Upper lobe of right lung (tissue), 1 donor: ENCODE results near the gene GOLM1. TPM values are rescaled to one million over a fixed set of nuclear protein-coding genes. Genes with fewer than 3 reads are reported as not detected.

Experiments
- ATAC-seq: fragments of 200-7000 bp; cut with Tn5 transposase; one replicate; pipeline ENCODE4 v1.9.1; 2020; ENCODE audit warnings: mild to moderate bottlenecking, moderate library complexity
- DNase-seq: peaks from one replicate; pipeline ENCODE4 v3.0.0-alpha.2; 2020
- H3K27ac ChIP-seq: fragments of 200-600 bp; one replicate; pipeline ENCODE4 v1.8.0; 2022
- H3K27me3 ChIP-seq: fragments of 200-600 bp; one replicate; pipeline ENCODE4 v1.8.0; 2022; ENCODE audit warnings: mild to moderate bottlenecking
- H3K36me3 ChIP-seq: fragments of 200-600 bp; one replicate; pipeline ENCODE4 v1.8.0; 2022
- H3K4me1 ChIP-seq: fragments of 200-600 bp; one replicate; pipeline ENCODE4 v1.8.0; 2022
- H3K4me3 ChIP-seq: fragments of 200-600 bp; one replicate; pipeline ENCODE4 v1.8.0; 2022; ENCODE audit warnings: mild to moderate bottlenecking
- H3K9me3 ChIP-seq: fragments of 200-600 bp; one replicate; pipeline ENCODE4 v1.8.0; 2022
- intact Hi-C: fragments of 100-400 bp; cut with DNase I; formaldehyde crosslinking; loops from one replicate; pipeline ENCODE4 v1.11.0; 2022
- total RNA-seq: library from RNA; stranded (reverse); fragmentation: NEBNext Ultra II Directional; extraction: Animal tissue kit (Norgen Biotek cat#: 25700); gene quantifications from one replicate; pipeline ENCODE4 v1.2.1, GENCODE V29; 2021
- TF ChIP-seq, protein P1 (sequence below): fragments of 200-600 bp; IDR thresholded peaks from one replicate; pipeline ENCODE4 v1.8.0; 2022; ENCODE audit warnings: antibody characterized with exemption
- donor health status: DM: no; HTN: yes; CAD: no; lungs with severe emphysema.

GOLM1 gene
- total RNA-seq, 1 donor from 2014 or later: 15.4 TPM

DNA sequence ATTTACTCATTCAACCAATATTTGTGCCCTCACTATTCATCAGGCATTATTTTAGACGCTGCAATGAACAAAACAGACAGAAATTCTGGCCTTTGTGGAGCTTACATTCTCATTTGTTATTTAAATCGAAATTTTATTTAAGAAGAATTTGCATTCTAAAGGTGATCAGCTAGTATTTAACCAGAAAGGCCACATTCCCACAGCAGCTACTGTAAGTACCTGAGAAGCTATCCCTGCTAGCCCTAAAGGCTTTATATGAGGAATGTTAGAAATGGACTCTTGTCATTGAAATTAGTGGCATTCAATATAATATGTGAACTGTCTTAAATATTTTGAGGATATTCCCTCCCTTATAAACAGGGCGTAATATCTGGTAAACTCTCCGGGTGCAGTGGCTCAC lies 35.0 kb upstream of the GOLM1 start:
- H3K4me1 ChIP-seq: no peaks in the 10 kb centered on the region
- TF ChIP-seq, protein P1, sequence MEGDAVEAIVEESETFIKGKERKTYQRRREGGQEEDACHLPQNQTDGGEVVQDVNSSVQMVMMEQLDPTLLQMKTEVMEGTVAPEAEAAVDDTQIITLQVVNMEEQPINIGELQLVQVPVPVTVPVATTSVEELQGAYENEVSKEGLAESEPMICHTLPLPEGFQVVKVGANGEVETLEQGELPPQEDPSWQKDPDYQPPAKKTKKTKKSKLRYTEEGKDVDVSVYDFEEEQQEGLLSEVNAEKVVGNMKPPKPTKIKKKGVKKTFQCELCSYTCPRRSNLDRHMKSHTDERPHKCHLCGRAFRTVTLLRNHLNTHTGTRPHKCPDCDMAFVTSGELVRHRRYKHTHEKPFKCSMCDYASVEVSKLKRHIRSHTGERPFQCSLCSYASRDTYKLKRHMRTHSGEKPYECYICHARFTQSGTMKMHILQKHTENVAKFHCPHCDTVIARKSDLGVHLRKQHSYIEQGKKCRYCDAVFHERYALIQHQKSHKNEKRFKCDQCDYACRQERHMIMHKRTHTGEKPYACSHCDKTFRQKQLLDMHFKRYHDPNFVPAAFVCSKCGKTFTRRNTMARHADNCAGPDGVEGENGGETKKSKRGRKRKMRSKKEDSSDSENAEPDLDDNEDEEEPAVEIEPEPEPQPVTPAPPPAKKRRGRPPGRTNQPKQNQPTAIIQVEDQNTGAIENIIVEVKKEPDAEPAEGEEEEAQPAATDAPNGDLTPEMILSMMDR: no peak
- DNase-seq: no peak
- H3K27me3 ChIP-seq: no peaks in the 10 kb centered on the region
- intact Hi-C loops: no loop called here
- ATAC-seq: no peak
- no peak overlapping the region for H3K4me3 ChIP-seq
- H3K36me3 ChIP-seq: no peaks in the 10 kb centered on the region
- H3K9me3 ChIP-seq: no peaks in the 10 kb centered on the region
- no peak overlapping the region for H3K27ac ChIP-seq

DNA sequence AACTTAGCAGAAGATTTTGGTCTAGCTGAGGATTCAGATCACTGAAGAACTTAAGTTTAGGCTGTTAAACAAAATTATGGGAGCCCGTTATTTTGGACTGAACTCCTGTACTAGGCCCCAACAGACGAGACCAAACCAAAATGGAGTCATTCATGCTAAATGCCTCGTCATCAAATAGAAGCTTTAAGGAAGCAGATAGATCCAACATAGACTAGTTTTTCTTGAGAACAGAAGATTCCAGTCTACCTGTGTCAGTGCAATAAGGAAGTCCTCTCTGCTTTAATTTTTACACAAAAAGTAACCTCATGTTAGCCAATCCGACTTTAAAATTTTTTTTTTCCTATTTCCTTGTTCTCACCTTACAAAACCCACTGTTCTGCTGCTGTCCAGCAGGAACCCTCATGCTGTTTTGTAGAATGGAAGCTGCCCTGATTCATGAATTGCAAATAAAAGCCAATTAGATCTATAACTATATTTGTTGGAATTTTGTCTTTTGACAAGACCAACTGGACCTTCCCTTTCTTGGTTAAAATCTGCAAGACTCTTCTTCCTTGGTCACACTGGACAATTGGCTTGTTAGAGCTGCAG lies 29.0 kb upstream of the GOLM1 start:
- H3K27ac ChIP-seq: no peak overlapping the region
- H3K36me3 ChIP-seq: no peaks in the 10 kb centered on the region
- TF ChIP-seq, protein P1: no peak
- no peak overlapping the region for H3K4me3 ChIP-seq
- H3K27me3 ChIP-seq: no peaks in the 10 kb centered on the region
- DNase-seq (no peak), ATAC-seq (no peak)
- intact Hi-C loops: no loop called here
- H3K9me3 ChIP-seq: no peaks in the 10 kb centered on the region
- peaks cover 6% of the 10 kb centered on the region for H3K4me1 ChIP-seq

GRCh38 chr9:86126998-86127972 lies 27.9 kb upstream of the GOLM1 start:
- Histone ChIP-seq H3K9me3 (no peaks in the 10 kb centered on the region), H3K27ac (peak overlapping the region; percentile 13), H3K27me3 (no peaks in the 10 kb centered on the region), H3K4me3 (no peak overlapping the region), H3K36me3 (no peaks in the 10 kb centered on the region), H3K4me1 (peaks cover 6% of the 10 kb centered on the region)
- peak; percentile 88 for DNase-seq
- TF ChIP-seq, protein P1: no peak
- intact Hi-C loops: no loop called here
- peak; percentile 98 for ATAC-seq

DNA sequence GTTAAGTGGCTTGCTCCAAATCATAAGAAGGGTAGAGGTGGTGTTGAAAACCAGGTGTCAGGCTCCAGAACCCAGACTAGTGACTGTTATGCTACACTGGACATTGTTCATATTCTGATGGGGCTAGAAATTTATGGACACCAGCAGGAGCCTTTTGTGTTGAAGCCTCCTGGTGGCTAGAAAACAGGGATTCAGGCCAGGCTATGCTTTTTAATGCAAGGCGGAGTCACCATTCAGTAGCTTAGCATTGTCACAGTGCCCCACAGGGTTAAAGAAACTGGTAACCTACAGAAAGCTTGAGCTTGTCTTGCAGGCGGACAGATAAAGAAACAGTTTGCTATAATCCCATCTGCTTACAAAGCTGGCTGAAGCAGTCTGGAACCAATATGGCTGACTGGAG lies 23.0 kb upstream of the GOLM1 start:
- no peak for DNase-seq
- no peaks in the 10 kb centered on the region for H3K9me3 ChIP-seq
- ATAC-seq: no peak
- intact Hi-C loops: no loop called here
- H3K4me3 ChIP-seq: no peak overlapping the region
- H3K27me3 ChIP-seq: no peaks in the 10 kb centered on the region
- no peak overlapping the region for H3K27ac ChIP-seq
- no peaks in the 10 kb centered on the region for H3K36me3 ChIP-seq
- H3K4me1 ChIP-seq: peaks cover 4% of the 10 kb centered on the region
- TF ChIP-seq, protein P1: no peak

DNA sequence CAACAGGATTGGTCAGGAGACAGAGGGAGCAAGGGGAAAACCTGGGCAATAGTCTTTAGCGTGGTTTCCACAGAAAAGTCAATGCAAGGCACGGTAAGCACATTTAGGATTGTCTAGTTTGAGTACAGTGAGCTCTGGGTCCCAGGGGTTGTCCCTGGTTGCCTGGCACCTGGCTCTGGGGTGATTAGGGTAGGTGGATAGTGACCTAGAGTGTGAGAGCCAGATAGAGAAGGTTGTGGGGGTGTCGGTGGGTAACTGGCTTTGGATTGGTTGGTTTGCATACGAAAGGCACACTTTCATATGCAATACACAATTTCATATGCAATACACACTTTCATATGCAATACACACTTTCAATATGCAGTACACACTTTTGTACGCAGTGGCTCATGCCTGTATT lies 20.1 kb upstream of the GOLM1 start:
- DNase-seq (no peak), ATAC-seq (no peak)
- no peaks in the 10 kb centered on the region for H3K27me3 ChIP-seq
- no peaks in the 10 kb centered on the region for H3K36me3 ChIP-seq
- intact Hi-C loops: no loop called here
- H3K4me3 ChIP-seq: no peak overlapping the region
- H3K9me3 ChIP-seq: no peaks in the 10 kb centered on the region
- TF ChIP-seq, protein P1: no peak
- H3K4me1 ChIP-seq: no peaks in the 10 kb centered on the region
- H3K27ac ChIP-seq: no peak overlapping the region
